CD4-positive, alpha-beta T cell treated with Interleukin-6 at 100 ng/mL for 8 hours (primary cell): ENCODE results near the gene KCNN3.

Experiments used
- DNase-seq: peaks from one replicate; pipeline ENCODE4 v3.0.0-alpha.2; 2020; ENCODE audit warnings: mixed read lengths, low spot score

KCNN3 gene

GRCh38 chr1:154749078-154749760 is 120.9 kb downstream of the KCNN3 start:
- no peak for DNase-seq

GRCh38 chr1:154748405-154748775 is 121.7 kb downstream of the KCNN3 start:
- no peak for DNase-seq

GRCh38 chr1:154747740-154748404 is 122.2 kb downstream of the KCNN3 start:
- DNase-seq = peak; percentile 52

- DNase-seq = no peak
Observed at GRCh38 chr1:154747380-154747739, 122.7 kb downstream of the KCNN3 start.

GRCh38 chr1:154746622-154747299 is 123.3 kb downstream of the KCNN3 start:
- DNase-seq = no peak

- no peak for DNase-seq
Observed at GRCh38 chr1:154745750-154746425, 124.2 kb downstream of the KCNN3 start.

GRCh38 chr1:154745286-154745731 is 124.8 kb downstream of the KCNN3 start:
- no peak for DNase-seq

- DNase-seq = no peak
Observed at GRCh38 chr1:154744352-154745035, 125.6 kb downstream of the KCNN3 start.

GRCh38 chr1:154743526-154744036 is 126.5 kb downstream of the KCNN3 start:
- no peak for DNase-seq

GRCh38 chr1:154742606-154743005 is 127.5 kb downstream of the KCNN3 start:
- no peak for DNase-seq

GRCh38 chr1:154741741-154742495 is 128.2 kb downstream of the KCNN3 start:
- no peak for DNase-seq

GRCh38 chr1:154741327-154741726 is 128.8 kb downstream of the KCNN3 start:
- DNase-seq = no peak

- no peak for DNase-seq
Observed at GRCh38 chr1:154739654-154740053, 130.4 kb downstream of the KCNN3 start.

GRCh38 chr1:154736841-154737240 is 133.2 kb downstream of the KCNN3 start:
- no peak for DNase-seq

- no peak for DNase-seq
Observed at GRCh38 chr1:154735804-154736168, 134.3 kb downstream of the KCNN3 start.

GRCh38 chr1:154735061-154735803 is 134.8 kb downstream of the KCNN3 start:
- no peak for DNase-seq

GRCh38 chr1:154733621-154734020 is 136.5 kb downstream of the KCNN3 start:
- no peak for DNase-seq

- no peak for DNase-seq
Observed at GRCh38 chr1:154730986-154731489, 139.0 kb downstream of the KCNN3 start.

GRCh38 chr1:154730259-154730658 is 139.8 kb downstream of the KCNN3 start:
- no peak for DNase-seq

- DNase-seq = no peak
Observed at GRCh38 chr1:154729577-154729976, 140.5 kb downstream of the KCNN3 start.
